ENCODE measurements around the gene TP73.

Gene TP73

GRCh38 chr1:3683197-3683596 is 30.9 kb downstream of the TP73 start:
- H3K4me3 ChIP-seq (ENCODE audit: low read length): no peak overlapping the region
- no peak for TF ChIP-seq ZNF274 (IDR thresholded peaks at IDR 0.05; ENCODE audit: low read depth, low read length)

DNA sequence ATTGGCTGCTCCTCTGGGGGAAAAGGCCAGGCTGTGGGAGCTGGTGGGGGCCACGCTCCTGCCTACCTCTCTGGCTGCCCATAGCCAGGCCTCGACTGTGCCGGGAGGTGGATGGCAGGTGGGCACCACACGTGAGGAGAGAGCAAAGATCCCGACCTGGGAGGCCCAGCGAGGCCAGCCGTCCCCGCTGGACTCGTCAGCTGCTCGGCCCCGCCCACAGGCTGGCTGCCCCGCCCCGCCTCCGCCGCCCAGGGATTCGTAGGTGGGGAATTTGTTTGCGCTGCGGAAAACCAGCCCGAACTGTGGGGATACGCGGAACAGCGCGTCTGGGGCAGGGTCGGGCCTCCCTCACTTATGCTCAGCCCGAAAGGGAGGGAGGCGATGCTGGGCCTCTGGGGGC is 31.7 kb downstream of the TP73 start:
- no peak for TF ChIP-seq ZNF274 (IDR thresholded peaks at IDR 0.05; ENCODE audit: low read depth, low read length)
- no peak overlapping the region for H3K4me3 ChIP-seq (ENCODE audit: low read length)

DNA sequence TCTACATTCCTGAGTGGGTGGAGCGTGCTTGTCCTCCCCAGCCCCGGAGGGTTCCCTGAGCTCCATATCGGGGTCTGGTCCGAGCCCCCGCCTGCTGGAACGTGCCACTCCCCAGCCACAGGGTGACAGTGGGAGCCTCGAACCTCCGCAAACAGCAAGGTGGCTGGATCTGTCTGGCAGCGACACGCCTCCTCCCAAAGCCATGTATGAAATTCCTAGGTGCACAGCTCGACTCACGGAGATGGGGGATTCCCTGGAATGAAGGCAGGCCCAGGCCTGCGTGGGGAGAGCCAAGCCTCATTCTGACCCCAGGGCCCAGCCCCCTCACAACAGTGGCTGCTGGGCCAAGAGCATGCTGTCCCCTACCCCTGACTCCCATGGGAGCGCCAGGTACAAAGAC is 32.9 kb downstream of the TP73 start:
- no peak for TF ChIP-seq ZNF274 (IDR thresholded peaks at IDR 0.05; ENCODE audit: low read depth, low read length)
- no peak overlapping the region for H3K4me3 ChIP-seq (ENCODE audit: low read length)

DNA sequence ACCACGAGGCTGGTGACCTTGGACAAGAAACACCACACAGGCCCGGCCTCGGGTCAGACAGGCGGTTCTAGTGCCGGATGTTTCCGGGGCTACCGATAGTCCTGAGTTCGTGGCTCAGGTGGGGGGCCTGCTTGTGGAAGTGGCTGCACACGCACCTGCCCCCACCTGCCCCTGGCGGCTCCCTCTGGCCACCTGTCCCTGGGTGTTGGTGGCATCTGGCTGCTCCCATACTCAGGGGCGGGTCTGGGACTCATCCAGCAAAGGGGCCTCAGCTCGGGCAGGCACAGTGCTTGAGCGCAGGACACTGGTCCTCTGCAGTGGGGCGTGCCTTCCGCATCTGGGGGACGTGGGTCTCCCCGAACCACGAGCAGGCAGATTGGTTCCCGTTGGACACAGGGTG is 33.6 kb downstream of the TP73 start:
- no peak for TF ChIP-seq ZNF274 (IDR thresholded peaks at IDR 0.05; ENCODE audit: low read depth, low read length)
- no peak overlapping the region for H3K4me3 ChIP-seq (ENCODE audit: low read length)

- no peak overlapping the region for H3K4me3 ChIP-seq (ENCODE audit: low read length)
- no peak for TF ChIP-seq ZNF274 (IDR thresholded peaks at IDR 0.05; ENCODE audit: low read depth, low read length)
These were observed 35.2 kb downstream of the TP73 start for GRCh38 chr1:3687504-3687903.

DNA sequence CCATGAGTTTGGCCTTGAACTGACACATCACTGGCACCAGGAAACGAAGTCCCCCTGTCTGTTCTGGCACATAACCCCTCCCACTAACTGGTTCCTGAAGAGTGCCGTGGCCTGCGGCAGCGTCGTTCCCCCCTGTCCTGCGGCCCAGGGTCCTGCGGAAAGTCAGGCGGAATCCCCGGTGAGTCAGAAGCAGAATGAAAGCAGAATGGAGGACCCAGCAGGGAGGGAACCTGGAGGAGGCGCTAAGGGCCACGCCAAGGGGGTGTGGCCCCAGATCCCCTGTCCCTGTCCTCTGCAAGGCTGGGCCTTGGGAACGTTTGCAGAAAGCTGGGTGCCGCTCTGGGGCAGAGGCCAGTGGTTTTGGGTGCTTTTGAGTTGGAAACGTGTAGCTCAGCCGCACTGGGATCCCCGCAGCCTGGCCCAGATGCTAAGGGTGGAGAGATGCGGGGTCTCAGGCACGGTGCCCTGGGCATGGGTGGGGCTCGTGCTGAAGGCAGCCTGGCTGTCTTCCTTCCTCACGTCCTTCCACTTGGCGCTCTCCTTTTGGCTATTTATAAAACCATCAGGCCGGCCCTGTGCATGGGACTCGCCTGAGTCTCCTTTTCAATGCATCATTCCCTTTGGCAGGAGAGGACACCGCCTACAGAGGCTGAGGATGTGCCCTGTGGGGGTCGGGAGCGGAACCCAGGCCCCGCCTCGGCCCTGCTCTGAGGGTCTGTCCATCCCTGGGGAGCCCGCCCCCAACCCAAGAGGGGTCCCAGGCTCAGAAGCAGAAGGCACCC is 36.2 kb downstream of the TP73 start:
- no peak for TF ChIP-seq ZNF274 (IDR thresholded peaks at IDR 0.05; ENCODE audit: low read depth, low read length)
- H3K4me3 ChIP-seq (ENCODE audit: low read length): no peak overlapping the region

GRCh38 chr1:3689138-3689750 is 36.9 kb downstream of the TP73 start:
- TF ChIP-seq ZNF274 (IDR thresholded peaks at IDR 0.05; ENCODE audit: low read depth, low read length): no peak
- H3K4me3 ChIP-seq (ENCODE audit: low read length): no peak overlapping the region

DNA sequence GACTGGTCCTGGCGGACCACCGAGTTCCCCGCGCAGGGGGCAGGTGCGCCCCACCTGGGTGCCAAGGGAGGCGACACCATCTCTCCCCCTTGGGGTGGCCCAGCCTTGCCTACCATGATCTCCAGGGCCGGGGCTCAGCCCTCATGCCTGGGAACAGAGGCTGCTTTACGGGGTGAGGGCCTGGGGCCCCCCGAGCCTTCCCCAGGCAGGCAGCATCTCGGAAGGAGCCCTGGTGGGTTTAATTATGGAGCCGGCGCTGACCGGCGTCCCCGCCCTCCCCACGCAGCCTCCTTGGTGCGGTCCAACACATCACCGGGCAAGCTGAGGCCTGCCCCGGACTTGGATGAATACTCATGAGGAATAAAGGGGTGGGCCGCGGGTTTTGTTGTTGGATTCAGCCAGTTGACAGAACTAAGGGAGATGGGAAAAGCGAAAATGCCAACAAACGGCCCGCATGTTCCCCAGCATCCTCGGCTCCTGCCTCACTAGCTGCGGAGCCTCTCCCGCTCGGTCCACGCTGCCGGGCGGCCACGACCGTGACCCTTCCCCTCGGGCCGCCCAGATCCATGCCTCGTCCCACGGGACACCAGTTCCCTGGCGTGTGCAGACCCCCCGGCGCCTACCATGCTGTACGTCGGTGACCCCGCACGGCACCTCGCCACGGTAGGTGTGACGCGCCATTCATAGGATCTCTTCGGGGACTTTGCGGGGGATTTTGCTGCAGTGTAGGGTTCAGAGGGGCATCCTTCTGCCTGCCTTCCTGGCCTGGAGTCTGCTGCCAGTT is 38.2 kb downstream of the TP73 start:
- no peak overlapping the region for H3K4me3 ChIP-seq (ENCODE audit: low read length)
- no peak for TF ChIP-seq ZNF274 (IDR thresholded peaks at IDR 0.05; ENCODE audit: low read depth, low read length)

GRCh38 chr1:3691421-3692204 is 39.3 kb downstream of the TP73 start:
- no peak for TF ChIP-seq ZNF274 (IDR thresholded peaks at IDR 0.05; ENCODE audit: low read depth, low read length)
- H3K4me3 ChIP-seq (ENCODE audit: low read length): no peak overlapping the region

- H3K4me3 ChIP-seq (ENCODE audit: low read length): no peak overlapping the region
- no peak for TF ChIP-seq ZNF274 (IDR thresholded peaks at IDR 0.05; ENCODE audit: low read depth, low read length)
These were observed 40.3 kb downstream of the TP73 start for GRCh38 chr1:3692598-3692997.

GRCh38 chr1:3693321-3693720 is 41.0 kb downstream of the TP73 start:
- no peak overlapping the region for H3K4me3 ChIP-seq (ENCODE audit: low read length)
- no peak for TF ChIP-seq ZNF274 (IDR thresholded peaks at IDR 0.05; ENCODE audit: low read depth, low read length)

DNA sequence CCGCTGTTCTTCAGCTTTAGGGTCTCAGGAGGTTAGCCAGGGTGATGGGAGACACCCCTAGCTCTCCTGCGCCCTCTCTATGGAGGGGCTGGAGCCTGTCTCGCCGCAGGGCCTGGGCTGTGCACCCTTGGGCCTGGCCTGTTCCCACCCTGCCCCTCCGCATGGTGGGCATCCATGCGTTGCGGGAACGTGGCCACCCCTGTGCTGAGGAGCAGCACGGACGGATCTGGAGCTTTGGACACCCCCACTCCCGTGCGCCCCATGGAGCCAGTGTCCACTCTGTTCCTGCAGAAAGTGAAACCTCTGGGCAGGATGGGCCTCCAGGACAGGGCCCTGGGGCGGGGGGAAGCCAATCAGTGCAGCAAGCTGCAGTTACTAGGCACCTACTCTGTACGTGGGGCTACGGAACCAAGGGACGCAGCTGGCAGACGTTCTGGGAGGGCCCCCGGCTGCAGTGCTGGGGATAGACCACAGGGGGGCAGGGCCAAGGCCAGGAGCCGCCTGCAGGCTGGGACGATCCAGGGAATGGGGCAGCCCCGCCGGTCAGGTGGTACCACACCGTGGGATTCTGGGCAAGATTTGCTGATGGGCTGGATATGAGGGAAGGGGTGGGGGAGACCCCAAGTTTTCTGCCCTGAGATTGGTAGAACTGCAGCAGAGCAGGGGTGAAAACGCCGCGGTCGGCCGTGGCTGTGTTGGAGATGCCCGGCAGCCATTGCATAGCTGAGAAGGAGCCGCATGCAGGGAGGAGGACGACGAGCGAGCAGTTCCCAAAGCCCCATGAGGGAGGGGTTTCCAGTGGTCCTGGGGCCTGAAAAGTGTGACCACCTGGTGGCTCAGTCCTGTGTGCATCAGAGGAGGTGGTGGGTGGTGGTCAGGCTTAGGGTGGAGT is 43.3 kb downstream of the TP73 start:
- no peak overlapping the region for H3K4me3 ChIP-seq (ENCODE audit: low read length)
- no peak for TF ChIP-seq ZNF274 (IDR thresholded peaks at IDR 0.05; ENCODE audit: low read depth, low read length)

- TF ChIP-seq ZNF274 (IDR thresholded peaks at IDR 0.05; ENCODE audit: low read depth, low read length): no peak
These were observed 44.4 kb downstream of the TP73 start for GRCh38 chr1:3696689-3697088.

More at GRCh38 chr1:3696689-3697088, 44.4 kb downstream of the TP73 start:
- H3K4me3 ChIP-seq (ENCODE audit: low read length): no peak overlapping the region

Measured in GM08714 (cell line).